Measurements from ENCODE around the gene GALNT18. TPM values are rescaled to one million over a fixed set of nuclear protein-coding genes. Genes with fewer than 3 reads are reported as not detected.

The GALNT18 gene
- total and polyA plus RNA-seq, 2 experiments from 2014 or later = 4.3 to 10.8 TPM

DNA sequence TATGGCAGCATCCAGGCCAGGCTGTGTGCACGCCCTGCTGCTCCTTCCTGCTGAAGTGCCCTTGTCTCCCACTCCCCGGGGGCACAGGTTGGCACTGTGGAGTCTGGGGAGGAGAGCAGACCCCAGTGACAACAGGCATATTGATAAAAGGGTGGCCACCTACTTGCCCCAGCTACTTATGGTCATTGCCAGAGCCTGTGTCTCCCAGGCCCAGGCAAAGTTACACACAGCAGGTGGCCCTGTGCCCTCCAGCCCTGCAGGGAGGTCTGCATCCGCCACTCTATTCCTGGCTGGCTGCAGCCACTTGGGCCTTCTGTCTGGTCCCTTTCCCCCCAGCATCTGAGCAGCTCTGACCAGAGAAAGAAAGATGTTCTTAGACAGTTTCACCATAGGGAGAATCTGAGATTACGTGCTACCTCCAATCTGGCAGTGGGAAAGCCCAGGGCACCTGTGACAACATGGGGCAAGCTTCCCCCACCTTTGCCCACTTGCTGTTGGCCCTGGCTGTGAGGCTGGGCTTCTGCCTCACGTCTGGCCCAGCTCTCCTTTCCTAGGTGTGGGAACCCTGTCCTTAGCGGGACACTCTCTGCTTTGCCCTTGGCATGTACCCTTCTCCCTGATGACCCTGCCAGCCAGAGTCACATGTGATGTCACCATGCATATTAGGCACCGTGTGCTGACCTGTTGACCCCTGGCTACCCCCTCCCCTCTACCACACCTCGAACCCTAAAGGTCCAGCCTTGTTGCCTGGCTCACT lies 243.4 kb downstream of the GALNT18 start:
- ATAC-seq = no peak
- Histone ChIP-seq H3F3A (replicated peaks; ENCODE audit: low read depth) (no peaks in the 10 kb centered on the region), H3K4me1 (ENCODE audit: insufficient read depth) (no peaks in the 10 kb centered on the region), H3K4me2 (no peak overlapping the region), H3K9me2 (ENCODE audit: insufficient read depth) (no peaks in the 10 kb centered on the region), H3K36me3 (ENCODE audit: insufficient read depth) (no peaks in the 10 kb centered on the region), H3K27ac (ENCODE audit: low read depth) (no peak overlapping the region), H3K79me2 (replicated peaks; ENCODE audit: insufficient read depth) (no peaks in the 10 kb centered on the region), H2AFZ (no peak overlapping the region), H3K4me3 (no peak overlapping the region), H4K20me1 (replicated peaks; ENCODE audit: insufficient read depth) (no peaks in the 10 kb centered on the region), H3K27me3 (ENCODE audit: insufficient read depth) (no peaks in the 10 kb centered on the region)
- no peak for DNase-seq (ENCODE audit: low spot score)
- H3K27ac Mint-ChIP-seq = no peak overlapping the region
- no peaks in the 10 kb centered on the region for H3K36me3 Mint-ChIP-seq (ENCODE audit: low read depth)
- H3K9me3 Mint-ChIP-seq = no peaks in the 10 kb centered on the region; the same call in 2 of the 3 replicates
- H3K4me1 Mint-ChIP-seq = peaks cover 8% of the 10 kb centered on the region; the same call in 2 of the 3 replicates
- TF ChIP-seq CREB1 (CRISPR knock-in tag; IDR thresholded peaks at IDR 0.05; ENCODE audit: low read depth) (no peak), STAT1 (IDR thresholded peaks at IDR 0.05; ENCODE audit: unreplicated experiment) (no peak), ZNF114 (CRISPR knock-in tag; IDR thresholded peaks at IDR 0.05) (no peak), POLR2AphosphoS5 (IDR thresholded peaks at IDR 0.05; ENCODE audit: low read depth) (no peak), ZNF331 (CRISPR knock-in tag; IDR thresholded peaks at IDR 0.05; ENCODE audit: low read depth) (no peak), ZNF462 (CRISPR knock-in tag; IDR thresholded peaks at IDR 0.05) (no peak), NANOG (IDR thresholded peaks at IDR 0.05; ENCODE audit: borderline replicate concordance) (no peak), EZH2phosphoT487 (IDR thresholded peaks at IDR 0.05; ENCODE audit: unreplicated experiment) (no peak), EZH2 (IDR thresholded peaks at IDR 0.05; ENCODE audit: low read depth, unreplicated experiment) (no peak), JUNB (IDR thresholded peaks at IDR 0.05; ENCODE audit: unreplicated experiment) (no peak)
- TF ChIP-seq, protein P1, sequence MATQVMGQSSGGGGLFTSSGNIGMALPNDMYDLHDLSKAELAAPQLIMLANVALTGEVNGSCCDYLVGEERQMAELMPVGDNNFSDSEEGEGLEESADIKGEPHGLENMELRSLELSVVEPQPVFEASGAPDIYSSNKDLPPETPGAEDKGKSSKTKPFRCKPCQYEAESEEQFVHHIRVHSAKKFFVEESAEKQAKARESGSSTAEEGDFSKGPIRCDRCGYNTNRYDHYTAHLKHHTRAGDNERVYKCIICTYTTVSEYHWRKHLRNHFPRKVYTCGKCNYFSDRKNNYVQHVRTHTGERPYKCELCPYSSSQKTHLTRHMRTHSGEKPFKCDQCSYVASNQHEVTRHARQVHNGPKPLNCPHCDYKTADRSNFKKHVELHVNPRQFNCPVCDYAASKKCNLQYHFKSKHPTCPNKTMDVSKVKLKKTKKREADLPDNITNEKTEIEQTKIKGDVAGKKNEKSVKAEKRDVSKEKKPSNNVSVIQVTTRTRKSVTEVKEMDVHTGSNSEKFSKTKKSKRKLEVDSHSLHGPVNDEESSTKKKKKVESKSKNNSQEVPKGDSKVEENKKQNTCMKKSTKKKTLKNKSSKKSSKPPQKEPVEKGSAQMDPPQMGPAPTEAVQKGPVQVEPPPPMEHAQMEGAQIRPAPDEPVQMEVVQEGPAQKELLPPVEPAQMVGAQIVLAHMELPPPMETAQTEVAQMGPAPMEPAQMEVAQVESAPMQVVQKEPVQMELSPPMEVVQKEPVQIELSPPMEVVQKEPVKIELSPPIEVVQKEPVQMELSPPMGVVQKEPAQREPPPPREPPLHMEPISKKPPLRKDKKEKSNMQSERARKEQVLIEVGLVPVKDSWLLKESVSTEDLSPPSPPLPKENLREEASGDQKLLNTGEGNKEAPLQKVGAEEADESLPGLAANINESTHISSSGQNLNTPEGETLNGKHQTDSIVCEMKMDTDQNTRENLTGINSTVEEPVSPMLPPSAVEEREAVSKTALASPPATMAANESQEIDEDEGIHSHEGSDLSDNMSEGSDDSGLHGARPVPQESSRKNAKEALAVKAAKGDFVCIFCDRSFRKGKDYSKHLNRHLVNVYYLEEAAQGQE (IDR thresholded peaks at IDR 0.05; ENCODE audit: unreplicated experiment) = no peak
- TF ChIP-seq, protein P2, sequence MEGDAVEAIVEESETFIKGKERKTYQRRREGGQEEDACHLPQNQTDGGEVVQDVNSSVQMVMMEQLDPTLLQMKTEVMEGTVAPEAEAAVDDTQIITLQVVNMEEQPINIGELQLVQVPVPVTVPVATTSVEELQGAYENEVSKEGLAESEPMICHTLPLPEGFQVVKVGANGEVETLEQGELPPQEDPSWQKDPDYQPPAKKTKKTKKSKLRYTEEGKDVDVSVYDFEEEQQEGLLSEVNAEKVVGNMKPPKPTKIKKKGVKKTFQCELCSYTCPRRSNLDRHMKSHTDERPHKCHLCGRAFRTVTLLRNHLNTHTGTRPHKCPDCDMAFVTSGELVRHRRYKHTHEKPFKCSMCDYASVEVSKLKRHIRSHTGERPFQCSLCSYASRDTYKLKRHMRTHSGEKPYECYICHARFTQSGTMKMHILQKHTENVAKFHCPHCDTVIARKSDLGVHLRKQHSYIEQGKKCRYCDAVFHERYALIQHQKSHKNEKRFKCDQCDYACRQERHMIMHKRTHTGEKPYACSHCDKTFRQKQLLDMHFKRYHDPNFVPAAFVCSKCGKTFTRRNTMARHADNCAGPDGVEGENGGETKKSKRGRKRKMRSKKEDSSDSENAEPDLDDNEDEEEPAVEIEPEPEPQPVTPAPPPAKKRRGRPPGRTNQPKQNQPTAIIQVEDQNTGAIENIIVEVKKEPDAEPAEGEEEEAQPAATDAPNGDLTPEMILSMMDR (conservative IDR thresholded peaks at IDR 0.05; ENCODE audit: low read depth in 2 of 2) = no peak
- TF ChIP-seq, protein P3, sequence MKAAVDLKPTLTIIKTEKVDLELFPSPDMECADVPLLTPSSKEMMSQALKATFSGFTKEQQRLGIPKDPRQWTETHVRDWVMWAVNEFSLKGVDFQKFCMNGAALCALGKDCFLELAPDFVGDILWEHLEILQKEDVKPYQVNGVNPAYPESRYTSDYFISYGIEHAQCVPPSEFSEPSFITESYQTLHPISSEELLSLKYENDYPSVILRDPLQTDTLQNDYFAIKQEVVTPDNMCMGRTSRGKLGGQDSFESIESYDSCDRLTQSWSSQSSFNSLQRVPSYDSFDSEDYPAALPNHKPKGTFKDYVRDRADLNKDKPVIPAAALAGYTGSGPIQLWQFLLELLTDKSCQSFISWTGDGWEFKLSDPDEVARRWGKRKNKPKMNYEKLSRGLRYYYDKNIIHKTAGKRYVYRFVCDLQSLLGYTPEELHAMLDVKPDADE (IDR thresholded peaks at IDR 0.05) = no peak
- no peak overlapping the region for H3K4me3 Mint-ChIP-seq
- H3K27me3 Mint-ChIP-seq (ENCODE audit: insufficient read depth, low read depth, poor library complexity) = peaks cover 13% of the 10 kb centered on the region
